Kidney glomerular epithelial cell (primary cell): ENCODE measurements around the gene ATP6V0E1.
"Not testable (repeated sequence)": the region's sequence is repeated elsewhere in the genome, so short reads cannot be mapped to it uniquely, and the experiment has no call there.

Source experiments
- DNase-seq: peaks from one replicate; lab custom pipeline; 2025; lab: John Stamatoyannopoulos, UW

ATP6V0E1 gene

DNA sequence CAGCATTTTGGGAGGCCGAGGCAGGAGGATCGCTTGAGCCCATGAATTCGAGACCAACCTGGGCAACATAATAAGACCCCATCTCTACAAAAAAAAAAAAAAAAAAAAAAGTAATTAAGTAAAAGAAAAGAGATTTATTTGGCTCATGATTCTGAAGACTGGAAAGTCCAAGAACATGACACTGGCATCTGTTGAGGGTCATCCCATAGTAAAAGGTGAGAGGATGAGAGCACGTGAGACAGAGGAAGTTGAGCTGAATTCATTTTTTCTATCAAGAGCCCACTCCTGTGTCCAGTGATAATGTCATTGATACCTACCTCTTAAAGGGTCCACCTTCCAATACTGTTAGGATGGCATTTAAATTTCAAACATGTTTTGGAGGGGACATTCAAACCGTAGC, 92.4 kb downstream of the ATP6V0E1 start:
- no peak for DNase-seq

DNA sequence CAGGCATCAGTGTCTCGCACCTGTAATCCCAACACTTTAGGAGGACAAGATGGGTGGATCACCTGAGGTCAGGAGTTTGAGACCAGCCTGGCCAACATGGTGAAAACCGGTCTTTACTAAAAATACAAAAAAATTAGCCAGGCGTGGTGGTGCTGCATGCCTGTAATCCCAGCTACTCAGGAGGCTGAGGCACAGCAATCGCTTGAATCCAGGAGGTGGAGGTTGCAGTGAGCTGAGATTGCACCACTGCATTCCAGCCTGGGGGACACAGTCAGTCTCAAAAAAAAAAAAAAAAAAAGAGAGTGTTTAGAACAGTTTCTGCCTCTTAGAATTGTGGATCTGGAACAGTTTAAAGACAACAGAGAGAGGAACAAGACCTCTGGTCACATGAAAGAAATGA, 92.9 kb downstream of the ATP6V0E1 start:
- not testable (repeated sequence) for DNase-seq

DNA sequence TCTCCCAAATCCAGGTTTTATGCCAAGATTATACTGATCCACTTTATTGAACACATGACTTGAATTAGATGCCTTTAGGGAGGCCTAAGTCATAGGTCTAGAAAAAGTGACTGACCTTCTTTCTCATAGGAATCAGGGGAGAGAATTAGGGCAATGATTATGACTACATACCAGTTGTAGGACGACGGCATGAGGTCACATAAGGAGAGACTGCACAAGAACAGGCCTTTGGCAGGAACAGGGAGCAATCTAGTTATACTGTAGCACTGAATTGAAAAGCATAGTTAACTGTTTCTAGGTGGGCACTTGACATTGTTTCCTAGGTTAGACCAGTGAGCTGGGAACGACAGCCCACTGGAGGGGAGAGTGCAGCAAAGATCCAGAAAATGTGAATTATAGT, 95.3 kb downstream of the ATP6V0E1 start:
- no peak for DNase-seq
